K562 (cell line): ENCODE data around the gene CEP72. TPM values are rescaled to one million over a fixed set of nuclear protein-coding genes. Genes with fewer than 3 reads are reported as not detected.

Experiments used
- ATAC-seq: fragments of 200-7000 bp; cut with Tn5 transposase; 3 replicates; pipeline ENCODE4 v1.9.1; 2020; ENCODE audit warnings: moderate library complexity
- BruUV-seq: library from RNA; stranded (reverse); fragments of 400-500 nt; replicated peaks from 2 replicates; lab custom pipeline; 2021; lab: Mats Ljungman, UMichigan
- CTCF ChIA-PET: fragments of 300-600 bp; formaldehyde crosslinking; extraction: SDS; loops from one replicate; lab custom pipeline; 2021; ENCODE audit warnings: low intra/inter-chr PET ratio; lab: Yijun Ruan, JAX
- POLR2A ChIA-PET: fragments of 300-600, 350-650 bp; sonication (Branson Sonifier 250); formaldehyde crosslinking; extraction: SDS; loops from one replicate; lab custom pipeline; 2021; ENCODE audit warnings: antibody characterized with exemption, inconsistent platforms; lab: Yijun Ruan, JAX
- DNase-seq, 4 experiments: peaks; one replicate each; pipeline versions ENCODE4 v3.0.0 to v3.0.0-alpha.2; 2011 to 2018; ENCODE audit warnings: low spot score in 3 of 4, mixed read lengths in 3 of 4; ENCODE audit errors: extremely low read depth in 1 of 4
- FAIRE-seq: peaks from 2 replicates; lab custom pipeline; 2011; peaks lifted over from hg19 to GRCh38; lab: Jason Lieb, UNC
- H2AFZ ChIP-seq: 2 replicates; pipeline ENCODE4 v1.6.0; 2011; ENCODE audit warnings: low read depth, low read length, control low read depth, inconsistent platforms
- H3K27ac ChIP-seq: fragments of 200-600 bp; 3 replicates; pipeline ENCODE4 v1.8.0; 2011; ENCODE audit warnings: low read depth, mild to moderate bottlenecking, control low read depth, inconsistent platforms, low read length, moderate library complexity, mixed read lengths; ENCODE audit errors: extremely low read depth
- H3K27me3 ChIP-seq, 2 experiments: fragments of 300-600 bp in 1 of 2; 2 replicates in 1 of 2; 3 replicates in 1 of 2; pipeline versions ENCODE4 v1.6.0 to v1.8.0; 2011; ENCODE audit warnings: inconsistent platforms in 2 of 2, low read length in 2 of 2, mild to moderate bottlenecking in 1 of 2, mixed read lengths in 1 of 2, moderate library complexity in 1 of 2; ENCODE audit not compliant: control insufficient read depth in 2 of 2, insufficient read depth in 2 of 2
- H3K36me3 ChIP-seq: fragments of 300-600 bp; 3 replicates; pipeline ENCODE4 v1.8.0; 2011; ENCODE audit warnings: mild to moderate bottlenecking, low read length, inconsistent platforms; ENCODE audit not compliant: control insufficient read depth, insufficient read depth
- H3K4me1 ChIP-seq, 2 experiments: fragments of 200-600 bp in 1 of 2; replicated peaks in 1 of 2; 2 replicates in 1 of 2; 3 replicates in 1 of 2; pipeline versions ENCODE4 v1.5.1 to v1.8.0; 2011; ENCODE audit warnings: inconsistent platforms in 2 of 2, low read length in 2 of 2, mild to moderate bottlenecking in 1 of 2, mixed read lengths in 1 of 2, moderate library complexity in 1 of 2; ENCODE audit not compliant: control insufficient read depth in 2 of 2, insufficient read depth in 2 of 2
- H3K4me2 ChIP-seq: 2 replicates; pipeline ENCODE4 v1.6.1; 2011; ENCODE audit warnings: low read length, control low read depth, inconsistent platforms, mixed read lengths; ENCODE audit not compliant: insufficient read depth
- H3K4me3 ChIP-seq: fragments of 200-600 bp; sonication (generic), shearing (Covaris generic); 2 replicates; pipeline ENCODE4 v1.5.1; 2016; ENCODE audit warnings: control low read depth, inconsistent platforms
- H3K79me2 ChIP-seq: fragments of 200-600 bp; 3 replicates; pipeline ENCODE4 v1.8.0; 2011; ENCODE audit warnings: low read length, inconsistent platforms; ENCODE audit not compliant: control insufficient read depth, insufficient read depth
- H3K9ac ChIP-seq, 2 experiments: 2 replicates each; pipeline versions ENCODE4 v1.6.0 to v1.6.1; 2011; ENCODE audit warnings: low read depth in 2 of 2, low read length in 2 of 2, control low read depth in 1 of 2, inconsistent platforms in 1 of 2, mild to moderate bottlenecking in 1 of 2, mixed read lengths in 1 of 2; ENCODE audit not compliant: insufficient read depth in 1 of 2
- H3K9me1 ChIP-seq: one replicate; pipeline ENCODE4 v1.6.0; 2011; ENCODE audit warnings: inconsistent platforms, mild to moderate bottlenecking, low read length, moderate library complexity; ENCODE audit not compliant: control insufficient read depth, insufficient read depth
- H3K9me3 ChIP-seq: replicated peaks from 2 replicates; pipeline ENCODE4 v1.5.1; 2011; ENCODE audit warnings: low read depth, low read length, inconsistent platforms; ENCODE audit not compliant: control insufficient read depth, insufficient read depth
- H4K20me1 ChIP-seq: replicated peaks from 2 replicates; pipeline ENCODE4 v1.6.1; 2011; ENCODE audit warnings: low read length, inconsistent platforms, mixed read lengths; ENCODE audit not compliant: control insufficient read depth, insufficient read depth
- ARHGAP35 ChIP-seq: fragments of 450-650 bp; IDR thresholded peaks from 2 replicates; pipeline ENCODE4 v1.6.1; 2018; ENCODE audit not compliant: partially characterized antibody
- HDAC8 ChIP-seq: fragments of 450-650 bp; IDR thresholded peaks from 2 replicates; pipeline ENCODE4 v1.6.1; 2016; ENCODE audit warnings: mild to moderate bottlenecking, missing genetic modification characterization, moderate library complexity, missing compliant biosample characterization
- MYBL2 ChIP-seq, 2 experiments: fragments of 450-650 bp in 1 of 2; sonication (generic) in 1 of 2; formaldehyde crosslinking in 1 of 2; IDR thresholded peaks; 2 replicates each; pipeline versions ENCODE4 v1.6.1 to v1.8.1; 2017 to 2022; ENCODE audit warnings: borderline replicate concordance in 1 of 2, inconsistent platforms in 1 of 2, low read depth in 1 of 2, mild to moderate bottlenecking in 1 of 2, missing genetic modification reagents in 1 of 2, moderate library complexity in 1 of 2
- POLR2A ChIP-seq: fragments of 450-650 bp; conservative IDR thresholded peaks from 2 replicates; pipeline ENCODE4 v1.6.1; 2016
- ZBTB11 ChIP-seq, 3 experiments: fragments of 200-800 bp in 1 of 3; fragments of 250-450 bp in 1 of 3; fragments of 450-650 bp in 1 of 3; sonication (Bioruptor Pico) in 1 of 3; sonication (Bioruptor generic) in 1 of 3; formaldehyde crosslinking in 1 of 3; IDR thresholded peaks; 2 replicates each; pipeline versions ENCODE4 v1.6.1 to v1.8.0; 2016 to 2022; ENCODE audit warnings: mild to moderate bottlenecking in 2 of 3, missing genetic modification characterization in 2 of 3, missing compliant biosample characterization in 1 of 3, moderate library complexity in 1 of 3
- ZBTB33 ChIP-seq: sonication (generic); formaldehyde crosslinking; IDR thresholded peaks from 2 replicates; pipeline ENCODE4 v1.8.1; 2023; ENCODE audit warnings: mild to moderate bottlenecking, missing genetic modification reagents
- WGBS: fragments of 100-300 bp; shearing (Covaris generic); methylation state at CpG from one replicate; pipeline ENCODE4 v1.1.6; 2016; ENCODE audit warnings: low coverage, mixed read lengths; ENCODE audit not compliant: insufficient coverage; ENCODE audit errors: missing lambda C conversion rate; 5-methylcytosine and 5-hydroxymethylcytosine counted together
- in situ Hi-C: fragments of 300-500 bp; cut with MboI; formaldehyde crosslinking; loops from 4 replicates; pipeline ENCODE4 v1.15.0; 2018; ENCODE audit warnings: inconsistent platforms, mixed read lengths
- intact Hi-C: fragments of 100-400 bp; cut with micrococcal nuclease; formaldehyde crosslinking; loops from 2 replicates; pipeline ENCODE4 v1.14.2; 2022
- polyA plus RNA-seq, 8 experiments: library from polyadenylated mRNA; depleted of rRNA in 4 of 8; stranded (reverse) in 5 of 8; unstranded in 3 of 8; fragments of >200 nt; fragmentation: Nextera tagmentation in 2 of 8; fragmentation: Illumina TruSeq in 1 of 8; extraction: Ambion mirVana in 2 of 8; extraction: Trizol in 1 of 8; gene quantifications; 2 replicates each; pipeline versions ENCODE4 v1.2.1 to v1.2.3, GENCODE V29; 2011 to 2014; ENCODE audit warnings: inconsistent platforms in 1 of 8, missing spikeins in 1 of 8
- total RNA-seq, 7 experiments: library from RNA; depleted of rRNA in 6 of 7; stranded (reverse); fragments of >200 nt in 6 of 7; fragmentation: Illumina TruSeq in 2 of 7; extraction: Trizol in 2 of 7; gene quantifications; 2 replicates each; pipeline versions ENCODE4 v1.2.1 to v1.2.3, GENCODE V29; 2011 to 2021; ENCODE audit warnings: low replicate concordance in 1 of 7
- TF ChIP-seq, protein P1 (sequence below): sonication (generic); formaldehyde crosslinking; IDR thresholded peaks from 2 replicates; pipeline ENCODE4 v1.9.0; 2022; ENCODE audit warnings: mild to moderate bottlenecking, missing genetic modification reagents

CEP72 gene
- total and polyA plus RNA-seq, 9 of the 15 experiments (the other 6 are each of a cell fraction or from before 2014, with no cell fraction given) = 0.89 to 38.1 (median 14.2) TPM

- Histone ChIP-seq H3K4me3 (no peak overlapping the region), H3K9me1 (no peaks in the 10 kb centered on the region), H3K36me3 (no peaks in the 10 kb centered on the region), H3K9ac (no peak overlapping the region; a peak in 1 of 4 replicates), H3K79me2 (no peaks in the 10 kb centered on the region), H2AFZ (no peak overlapping the region), H4K20me1 (peaks cover 16% of the 10 kb centered on the region; the same call in 1 of the 2 replicates), H3K9me3 (no peaks in the 10 kb centered on the region), H3K27ac (no peak overlapping the region), H3K4me2 (no peak overlapping the region), H3K27me3 (no peaks in the 10 kb centered on the region), H3K4me1 (peaks cover 0 to 46% of the 10 kb centered on the region in 2 experiments; a peak in 4 of 5 replicates)
- no peak for DNase-seq
- POLR2A ChIA-PET = no interaction called here
- in situ Hi-C loops (loop anchor here (5.0 kb wide), 2 partner anchors 96 to 231 kb away; no protein-coding TSS in a partner anchor), intact Hi-C loops (loop anchor here (10.0 kb wide), 1 partner anchor 178 kb away; the partner anchor contains the start of gene ZDHHC11)
- BruUV-seq = no TSS peak
- no peak for FAIRE-seq
- 89% methylated on average over 30 of the region's 48 CpGs for WGBS
- ATAC-seq = no peak
- CTCF ChIA-PET = no interaction called here
- TF ChIP-seq, protein P1, sequence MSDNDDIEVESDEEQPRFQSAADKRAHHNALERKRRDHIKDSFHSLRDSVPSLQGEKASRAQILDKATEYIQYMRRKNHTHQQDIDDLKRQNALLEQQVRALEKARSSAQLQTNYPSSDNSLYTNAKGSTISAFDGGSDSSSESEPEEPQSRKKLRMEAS = peak; percentile 50; the same call in 1 of the 2 replicates
- TF ChIP-seq ZBTB33 (CRISPR knock-in tag) (peak; percentile 49; the same call in 1 of the 2 replicates), MYBL2 (IDR thresholded peaks at IDR 0.05; ENCODE audit: low read depth) (no peak), MYBL2 (CRISPR knock-in tag; IDR thresholded peaks at IDR 0.05; ENCODE audit: borderline replicate concordance) (0 out of 2 replicates have a peak, but pooled peaks have one; percentile 33), ZBTB11 (CRISPR knock-in tag; IDR thresholded peaks at IDR 0.05) (peak in 1 of 3 experiments; percentile 14; a peak in 1 of 6 replicates), ARHGAP35 (no peak), HDAC8 (tag) (no peak), POLR2A (peak; percentile 26; the same call in 1 of the 2 replicates)
Observed at GRCh38 chr5:676699-677076, 64.5 kb downstream of the CEP72 start.
